Chondrocyte (in vitro differentiated cells): ENCODE measurements around the gene GGT6. TPM values are rescaled to one million over a fixed set of nuclear protein-coding genes. Genes with fewer than 3 reads are reported as not detected.

Experiments used
- DNase-seq: peaks from one replicate; pipeline ENCODE4 v3.0.0; 2021; ENCODE audit warnings: mixed read lengths, low spot score
- H3K27ac Mint-ChIP-seq: one replicate; pipeline ENCODE4 v1.8.0; 2021; ENCODE audit warnings: mild to moderate bottlenecking, moderate library complexity, mixed read lengths; ENCODE audit not compliant: unreplicated experiment
- H3K27me3 Mint-ChIP-seq: 2 replicates; pipeline ENCODE4 v1.8.0; 2021; ENCODE audit warnings: low read depth, mixed read lengths
- H3K36me3 Mint-ChIP-seq: 2 replicates; pipeline ENCODE4 v1.8.0; 2021; ENCODE audit warnings: low read depth, mixed read lengths
- H3K4me1 Mint-ChIP-seq: 2 replicates; pipeline ENCODE4 v1.8.0; 2021; ENCODE audit warnings: low read depth, mild to moderate bottlenecking, mixed read lengths
- H3K4me3 Mint-ChIP-seq: one replicate; pipeline ENCODE4 v1.8.0; 2021; ENCODE audit warnings: mild to moderate bottlenecking, moderate library complexity, mixed read lengths; ENCODE audit not compliant: unreplicated experiment
- H3K9me3 Mint-ChIP-seq: 2 replicates; pipeline ENCODE4 v1.8.0; 2021; ENCODE audit warnings: low read depth, mixed read lengths
- total RNA-seq: library from RNA; stranded (reverse); gene quantifications from 3 replicates; pipeline ENCODE4 v1.2.1, GENCODE V29; 2021
- TF ChIP-seq, protein P1 (sequence below): fragments of 200-600 bp; sonication (generic); IDR thresholded peaks from 2 replicates; pipeline ENCODE4 v1.5.0; 2021; ENCODE audit warnings: antibody characterized with exemption, mild to moderate bottlenecking, moderate library complexity

GGT6 gene
- total RNA-seq, 1 donor from 2014 or later: not detected

DNA sequence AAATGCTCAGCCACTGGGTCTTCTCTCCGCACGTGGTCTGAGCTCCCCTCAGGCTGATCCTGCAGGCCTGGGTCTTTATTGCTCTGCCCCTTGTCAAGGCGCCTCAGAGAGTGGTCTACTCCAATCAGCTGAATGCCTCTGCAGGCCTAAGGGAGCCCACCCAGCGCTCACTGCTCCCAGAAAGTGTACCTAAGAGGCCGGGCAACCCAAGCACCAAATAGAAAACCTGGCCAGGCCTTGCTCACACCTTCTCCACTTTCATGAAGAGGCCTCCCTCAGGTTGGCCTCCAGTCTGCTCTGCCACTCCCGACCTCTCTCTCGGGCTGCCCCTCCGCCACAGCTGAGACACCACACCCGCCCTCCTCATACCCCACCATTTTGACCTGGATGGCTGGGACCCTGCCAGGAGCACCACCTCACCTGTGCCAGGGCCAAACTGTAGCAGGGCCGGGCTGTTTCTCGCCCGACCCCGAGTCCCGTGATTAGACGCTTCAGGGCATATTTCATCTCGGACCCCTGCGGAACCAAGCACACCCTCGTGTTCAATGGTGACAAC lies 5.9 kb downstream of the GGT6 start:
- Mint-ChIP-seq H3K9me3 (no peaks in the 10 kb centered on the region), H3K4me1 (peaks cover 27% of the 10 kb centered on the region), H3K27me3 (no peaks in the 10 kb centered on the region), H3K4me3 (peak overlapping the region; percentile 92), H3K27ac (peak overlapping the region; percentile 17), H3K36me3 (peaks cover 3% of the 10 kb centered on the region)
- TF ChIP-seq, protein P1, sequence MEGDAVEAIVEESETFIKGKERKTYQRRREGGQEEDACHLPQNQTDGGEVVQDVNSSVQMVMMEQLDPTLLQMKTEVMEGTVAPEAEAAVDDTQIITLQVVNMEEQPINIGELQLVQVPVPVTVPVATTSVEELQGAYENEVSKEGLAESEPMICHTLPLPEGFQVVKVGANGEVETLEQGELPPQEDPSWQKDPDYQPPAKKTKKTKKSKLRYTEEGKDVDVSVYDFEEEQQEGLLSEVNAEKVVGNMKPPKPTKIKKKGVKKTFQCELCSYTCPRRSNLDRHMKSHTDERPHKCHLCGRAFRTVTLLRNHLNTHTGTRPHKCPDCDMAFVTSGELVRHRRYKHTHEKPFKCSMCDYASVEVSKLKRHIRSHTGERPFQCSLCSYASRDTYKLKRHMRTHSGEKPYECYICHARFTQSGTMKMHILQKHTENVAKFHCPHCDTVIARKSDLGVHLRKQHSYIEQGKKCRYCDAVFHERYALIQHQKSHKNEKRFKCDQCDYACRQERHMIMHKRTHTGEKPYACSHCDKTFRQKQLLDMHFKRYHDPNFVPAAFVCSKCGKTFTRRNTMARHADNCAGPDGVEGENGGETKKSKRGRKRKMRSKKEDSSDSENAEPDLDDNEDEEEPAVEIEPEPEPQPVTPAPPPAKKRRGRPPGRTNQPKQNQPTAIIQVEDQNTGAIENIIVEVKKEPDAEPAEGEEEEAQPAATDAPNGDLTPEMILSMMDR: no peak
- DNase-seq: no peak

DNA sequence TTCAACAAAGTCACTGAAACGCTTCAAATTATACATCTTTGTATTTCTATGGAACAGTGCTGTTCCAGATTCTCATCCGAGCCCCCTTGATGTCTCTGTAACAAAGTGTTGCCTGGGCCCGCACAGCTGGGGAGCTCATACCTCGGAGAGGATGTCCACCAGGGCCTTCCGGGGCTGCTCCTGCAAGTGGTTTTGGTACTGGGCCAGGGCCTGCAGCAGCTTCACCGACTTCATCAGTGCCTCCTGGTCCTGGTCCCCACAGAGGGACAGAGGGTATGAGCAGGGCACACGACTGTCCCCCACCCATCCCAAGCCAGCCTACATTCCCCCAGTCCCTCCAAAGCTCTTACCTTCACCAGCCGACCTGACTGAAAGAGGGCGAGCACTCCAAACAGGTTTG lies 6.7 kb downstream of the GGT6 start:
- Mint-ChIP-seq H3K4me1 (peaks cover 27% of the 10 kb centered on the region), H3K36me3 (peaks cover 7% of the 10 kb centered on the region), H3K27me3 (no peaks in the 10 kb centered on the region), H3K9me3 (no peaks in the 10 kb centered on the region), H3K4me3 (peak overlapping the region; percentile 92), H3K27ac (no peak overlapping the region)
- TF ChIP-seq, protein P1: no peak
- no peak for DNase-seq

DNA sequence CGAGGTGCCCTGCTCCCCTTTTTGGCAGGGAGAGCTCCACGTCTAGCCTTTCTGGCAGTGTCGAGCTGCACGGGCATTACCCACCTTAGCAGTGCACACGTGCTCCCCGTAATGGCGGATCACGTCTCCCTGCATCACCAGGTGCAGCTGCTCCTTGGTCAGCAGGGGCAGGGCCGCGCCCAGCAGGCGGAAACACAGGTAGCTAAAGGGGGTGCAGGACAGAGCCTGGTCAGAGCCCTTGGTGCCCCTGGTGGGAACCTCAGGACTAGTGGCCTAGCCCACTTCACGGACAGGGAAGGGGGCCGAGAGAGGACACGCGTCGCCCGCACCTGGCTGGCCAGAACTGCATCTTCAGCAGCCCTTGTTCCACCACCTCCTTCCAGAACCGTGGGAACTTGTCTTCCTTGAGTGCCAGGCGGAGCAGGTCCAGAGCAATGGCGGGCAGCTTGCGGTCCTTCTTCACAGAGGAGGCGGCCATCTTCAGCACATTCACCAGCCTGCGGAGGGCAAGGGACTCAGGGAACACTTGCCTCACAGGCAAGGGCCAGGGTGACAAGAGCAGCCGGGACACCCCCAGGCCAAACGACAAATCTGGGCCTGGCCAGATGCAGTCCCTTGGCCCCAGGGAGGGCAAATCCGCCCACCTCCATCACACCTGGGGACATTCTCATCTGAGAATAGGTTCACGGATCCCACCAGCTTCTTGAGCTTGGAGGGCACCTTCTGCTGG lies 8.4 kb downstream of the GGT6 start:
- H3K4me1 Mint-ChIP-seq: peaks cover 27% of the 10 kb centered on the region

DNA sequence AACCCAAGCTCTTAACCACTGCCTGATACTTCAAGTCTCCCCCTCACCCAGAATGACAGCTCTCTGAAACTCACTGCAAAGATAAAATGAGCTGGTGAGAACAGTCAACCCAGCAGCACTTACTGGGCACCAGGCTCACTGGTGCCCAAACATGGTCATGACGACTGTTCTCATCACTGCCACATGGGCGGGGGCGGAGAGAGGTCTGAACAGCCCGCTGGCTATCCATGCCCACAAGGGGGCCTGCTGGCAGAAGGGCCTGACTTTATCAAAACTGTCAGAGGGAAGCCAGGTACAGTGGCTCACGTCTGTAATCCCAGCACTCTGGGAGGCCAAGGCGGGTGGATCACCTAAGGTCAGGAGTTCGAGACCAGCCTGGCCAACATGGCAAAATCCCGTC lies 9.2 kb downstream of the GGT6 start:
- TF ChIP-seq, protein P1: peak; percentile 40
- Mint-ChIP-seq H3K4me3 (no peak overlapping the region), H3K4me1 (peaks cover 22% of the 10 kb centered on the region), H3K36me3 (peaks cover 10% of the 10 kb centered on the region), H3K27ac (no peak overlapping the region), H3K9me3 (no peaks in the 10 kb centered on the region), H3K27me3 (no peaks in the 10 kb centered on the region)
- no peak for DNase-seq

More for the DNA sequence above, 8.4 kb downstream of the GGT6 start:
- Mint-ChIP-seq H3K27me3 (no peaks in the 10 kb centered on the region), H3K27ac (no peak overlapping the region), H3K9me3 (no peaks in the 10 kb centered on the region), H3K4me3 (no peak overlapping the region), H3K36me3 (peaks cover 10% of the 10 kb centered on the region)
- no peak for DNase-seq
- TF ChIP-seq, protein P1: no peak

DNA sequence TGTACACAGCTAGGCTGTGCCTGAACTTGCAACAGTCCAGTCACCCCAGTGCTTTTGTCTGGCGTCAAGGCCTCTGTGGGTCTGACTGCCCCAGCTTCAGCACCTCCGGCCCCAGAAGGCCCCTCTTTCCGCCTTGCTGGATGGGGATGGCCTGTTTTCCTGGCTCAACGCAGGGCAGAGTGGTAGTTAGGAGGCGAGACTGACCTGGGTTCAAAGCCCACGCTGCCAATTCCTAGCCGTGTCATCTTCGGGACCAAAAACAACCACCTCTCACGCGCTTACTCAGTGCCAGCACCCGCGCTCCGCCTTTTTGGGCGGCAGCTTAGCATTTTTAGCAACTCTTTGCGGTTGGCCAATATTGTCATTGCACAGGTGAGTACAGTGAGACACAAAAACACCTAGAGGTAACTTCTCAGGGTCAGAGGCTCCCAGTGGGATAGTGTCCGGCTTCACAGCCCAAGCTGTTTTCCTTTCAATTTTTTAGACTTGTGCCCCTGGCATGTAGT lies 9.8 kb downstream of the GGT6 start:
- no peak overlapping the region for H3K27ac Mint-ChIP-seq
- no peaks in the 10 kb centered on the region for H3K9me3 Mint-ChIP-seq
- DNase-seq: no peak
- TF ChIP-seq, protein P1: no peak
- no peaks in the 10 kb centered on the region for H3K27me3 Mint-ChIP-seq
- no peak overlapping the region for H3K4me3 Mint-ChIP-seq
- H3K36me3 Mint-ChIP-seq: peaks cover 10% of the 10 kb centered on the region
- H3K4me1 Mint-ChIP-seq: peaks cover 17% of the 10 kb centered on the region
